HepG2 (cell line): ENCODE data around the gene MADCAM1. TPM values are rescaled to one million over a fixed set of nuclear protein-coding genes. Genes with fewer than 3 reads are reported as not detected.

ENCODE experiments used
- AHDC1 ChIP-seq: sonication (generic); formaldehyde crosslinking; IDR thresholded peaks from 2 replicates; pipeline ENCODE4 v1.5.1; 2020; ENCODE audit warnings: mild to moderate bottlenecking, missing genetic modification reagents, borderline replicate concordance
- ATF7 ChIP-seq, 2 experiments: fragments of 450-650 bp in 1 of 2; sonication (generic) in 1 of 2; formaldehyde crosslinking in 1 of 2; IDR thresholded peaks; 2 replicates each; pipeline versions ENCODE4 v1.4.0 to v1.6.1; 2016 to 2020; ENCODE audit warnings: antibody characterized with exemption in 1 of 2, mild to moderate bottlenecking in 1 of 2, missing genetic modification reagents in 1 of 2
- FOXC1 ChIP-seq: sonication (generic); formaldehyde crosslinking; IDR thresholded peaks from 2 replicates; pipeline ENCODE4 v1.8.0; 2022; ENCODE audit warnings: mild to moderate bottlenecking, missing genetic modification reagents, borderline replicate concordance
- HNRNPLL ChIP-seq: fragments of 200-400 bp; formaldehyde crosslinking; IDR thresholded peaks from 2 replicates; pipeline ENCODE4 v1.6.1; 2017; ENCODE audit warnings: mild to moderate bottlenecking, low read depth, low read length; ENCODE audit not compliant: poor library complexity, severe bottlenecking
- HOXA5 ChIP-seq: sonication (generic); formaldehyde crosslinking; IDR thresholded peaks from 2 replicates; pipeline ENCODE4 v1.4.0; 2020; ENCODE audit warnings: missing genetic modification reagents
- IRX3 ChIP-seq: sonication (generic); formaldehyde crosslinking; IDR thresholded peaks from 2 replicates; pipeline ENCODE4 v1.8.1; 2023; ENCODE audit warnings: mild to moderate bottlenecking, low read depth, missing genetic modification reagents, borderline replicate concordance
- MIER2 ChIP-seq: IDR thresholded peaks from 2 replicates; pipeline ENCODE4 v1.6.1; 2016; ENCODE audit warnings: missing biosample characterization, missing genetic modification reagents
- PRDM15 ChIP-seq: sonication (generic); formaldehyde crosslinking; IDR thresholded peaks from 2 replicates; pipeline ENCODE4 v1.4.0; 2020; ENCODE audit warnings: missing genetic modification reagents
- SRF ChIP-seq: IDR thresholded peaks from 2 replicates; pipeline ENCODE4 v1.6.1; 2011; ENCODE audit warnings: mild to moderate bottlenecking, low read depth, low read length, moderate library complexity
- TRIM22 ChIP-seq: fragments of 450-650 bp; IDR thresholded peaks from 2 replicates; pipeline ENCODE4 v1.6.1; 2017
- ZNF251 ChIP-seq: sonication (generic); formaldehyde crosslinking; IDR thresholded peaks from 2 replicates; pipeline ENCODE4 v1.9.0; 2021; ENCODE audit warnings: mild to moderate bottlenecking, missing genetic modification reagents
- ZNF280B ChIP-seq: sonication (generic); formaldehyde crosslinking; IDR thresholded peaks from 2 replicates; pipeline ENCODE4 v1.5.0; 2020; ENCODE audit warnings: missing genetic modification reagents, mild to moderate bottlenecking, borderline replicate concordance
- ZNF326 ChIP-seq: sonication (generic); formaldehyde crosslinking; IDR thresholded peaks from 2 replicates; pipeline ENCODE4 v1.4.0; 2020; ENCODE audit warnings: missing genetic modification reagents, borderline replicate concordance
- polyA plus RNA-seq, 8 experiments: library from polyadenylated mRNA; depleted of rRNA in 3 of 8; stranded (reverse) in 7 of 8; unstranded in 1 of 8; fragments of >200 nt; fragmentation: Illumina TruSeq in 4 of 8; extraction: Trizol in 4 of 8; gene quantifications; 2 replicates each; pipeline versions ENCODE4 v1.2.1 to v1.2.3, GENCODE V29; 2011 to 2016; ENCODE audit warnings: low read depth in 4 of 8, missing spikeins in 1 of 8, mixed read lengths in 1 of 8; ENCODE audit not compliant: insufficient read depth in 1 of 8
- total RNA-seq, 5 experiments: library from RNA; depleted of rRNA; stranded (reverse); fragments of >200 nt; fragmentation: Illumina TruSeq; extraction: Trizol; gene quantifications; 2 replicates each; pipeline ENCODE4 v1.2.3, GENCODE V29; 2016; ENCODE audit warnings: low read depth in 1 of 5

MADCAM1 gene
- total and polyA plus RNA-seq, 2 of the 13 experiments (the other 11 are each of a cell fraction or from before 2014, with no cell fraction given) = 0.29 to 0.33 TPM

- TF ChIP-seq ZNF280B (CRISPR knock-in tag) = no peak; the same call in 1 of the 2 replicates
- no peak for TF ChIP-seq IRX3
- 0 out of 2 replicates have a peak, but pooled peaks have one; percentile 41 for TF ChIP-seq HOXA5 (CRISPR knock-in tag)
- TF ChIP-seq ZNF326 = no peak
- no peak for TF ChIP-seq AHDC1 (CRISPR knock-in tag)
- no peak; the same call in 1 of the 2 replicates for TF ChIP-seq PRDM15
- no peak for TF ChIP-seq TRIM22
- no peak for TF ChIP-seq HNRNPLL
- TF ChIP-seq FOXC1 (CRISPR knock-in tag) = no peak
- TF ChIP-seq SRF = no peak
- TF ChIP-seq ZNF251 (CRISPR knock-in tag) = no peak
- no peak for TF ChIP-seq ATF7 (IDR thresholded peaks at IDR 0.05)
- TF ChIP-seq ATF7 (CRISPR knock-in tag; IDR thresholded peaks at IDR 0.05) = no peak
- TF ChIP-seq MIER2 (CRISPR knock-in tag) = no peak
Measured at GRCh38 chr19:485583-486236, 10.6 kb upstream of the MADCAM1 start (continued).
